T-helper 2 cell (primary cell): ENCODE data around the gene FCRL1.

Experiments used
- DNase-seq, 5 experiments: peaks; one replicate each; pipeline versions ENCODE4 v3.0.0 to v3.0.0-alpha.2; 2012 to 2022

FCRL1 gene

GRCh38 chr1:157799996-157800395 lies 19.9 kb downstream of the FCRL1 start:
- DNase-seq = no peak

- no peak for DNase-seq
Observed at GRCh38 chr1:157798211-157798610, 21.7 kb downstream of the FCRL1 start.

- no peak for DNase-seq
Observed at GRCh38 chr1:157785248-157785647, 34.7 kb downstream of the FCRL1 start.

- no peak for DNase-seq
Observed at GRCh38 chr1:157784801-157785200, 35.1 kb downstream of the FCRL1 start.

- no peak for DNase-seq
Observed at GRCh38 chr1:157782931-157783330, 37.0 kb downstream of the FCRL1 start.

GRCh38 chr1:157781048-157781447 lies 38.9 kb downstream of the FCRL1 start:
- no peak for DNase-seq

- DNase-seq = no peak
Observed at GRCh38 chr1:157776971-157777391, 42.9 kb downstream of the FCRL1 start, which contains the start of gene FCRL2. FCRL2 (minus strand) TSS chr1:157777132; CDS start chr1:157777073, 59 bp downstream.

GRCh38 chr1:157775101-157775870 lies 44.6 kb downstream of the FCRL1 start:
- DNase-seq = no peak

- no peak for DNase-seq
Observed at GRCh38 chr1:157774412-157774811, 45.5 kb downstream of the FCRL1 start.

- peak in 1 of 5 experiments; percentile 17 for DNase-seq
Observed at GRCh38 chr1:157773493-157774350, 46.2 kb downstream of the FCRL1 start.

- DNase-seq = no peak
Observed at GRCh38 chr1:157771661-157772425, 48.1 kb downstream of the FCRL1 start.

- no peak for DNase-seq
Observed at GRCh38 chr1:157770442-157771043, 49.4 kb downstream of the FCRL1 start.

- DNase-seq = no peak
Observed at GRCh38 chr1:157766792-157767191, 53.1 kb downstream of the FCRL1 start.

GRCh38 chr1:157758018-157758417 lies 61.9 kb downstream of the FCRL1 start:
- DNase-seq = no peak

- no peak for DNase-seq
Observed at GRCh38 chr1:157753611-157754010, 66.3 kb downstream of the FCRL1 start.

GRCh38 chr1:157751283-157751682 lies 68.6 kb downstream of the FCRL1 start:
- DNase-seq = no peak

GRCh38 chr1:157748262-157748817 lies 71.6 kb downstream of the FCRL1 start:
- no peak for DNase-seq
